Mucosa of stomach (tissue), 1 donor: Measurements from ENCODE around the gene DAGLA.
A peak's percentile ranks its signal among the peaks of the same experiment; 100 is the strongest.

Source experiments
- H3K27me3 ChIP-seq: one replicate; pipeline ENCODE4 v1.7.0; 2013; ENCODE audit warnings: mild to moderate bottlenecking, low read length; ENCODE audit not compliant: control insufficient read depth, insufficient read depth
- H3K36me3 ChIP-seq: one replicate; pipeline ENCODE4 v1.7.0; 2013; ENCODE audit warnings: low read length; ENCODE audit not compliant: control insufficient read depth, insufficient read depth
- H3K4me1 ChIP-seq: one replicate; pipeline ENCODE4 v1.7.0; 2013; ENCODE audit warnings: mild to moderate bottlenecking, low read length; ENCODE audit not compliant: control insufficient read depth, insufficient read depth
- H3K4me3 ChIP-seq: one replicate; pipeline ENCODE4 v1.7.0; 2013; ENCODE audit warnings: low read length
- H3K9ac ChIP-seq: one replicate; pipeline ENCODE4 v1.7.0; 2013; ENCODE audit warnings: mild to moderate bottlenecking, low read length, moderate library complexity
- H3K9me3 ChIP-seq: one replicate; pipeline ENCODE4 v1.7.0; 2013; ENCODE audit warnings: mild to moderate bottlenecking, low read length, moderate library complexity; ENCODE audit not compliant: control insufficient read depth
- donor health status: Pancreatic carcinoma.

Gene DAGLA

GRCh38 chr11:61679893-61680621 lies at the start of gene DAGLA:
DAGLA (plus strand) TSS chr11:61680391; CDS start chr11:61720156, 39,765 bp downstream.
- H3K36me3 ChIP-seq = no peaks in the 10 kb centered on the region
- H3K9me3 ChIP-seq = no peaks in the 10 kb centered on the region
- H3K9ac ChIP-seq = peak within 1 kb of the TSS; percentile 60
- peaks cover 24% of the 10 kb centered on the region for H3K4me1 ChIP-seq
- H3K4me3 ChIP-seq = peak within 1 kb of the TSS; percentile 43
- peaks cover 4% of the 10 kb centered on the region for H3K27me3 ChIP-seq

GRCh38 chr11:61632096-61632495 lies 48.1 kb upstream of the DAGLA start:
- Histone ChIP-seq H3K27me3 (peaks cover 4% of the 10 kb centered on the region), H3K36me3 (no peaks in the 10 kb centered on the region), H3K9ac (no peak overlapping the region), H3K4me1 (peaks cover 3% of the 10 kb centered on the region), H3K9me3 (no peaks in the 10 kb centered on the region), H3K4me3 (no peak overlapping the region)

GRCh38 chr11:61635304-61635703 lies 44.9 kb upstream of the DAGLA start:
- no peaks in the 10 kb centered on the region for H3K4me1 ChIP-seq
- no peaks in the 10 kb centered on the region for H3K36me3 ChIP-seq
- H3K4me3 ChIP-seq = no peak overlapping the region

DNA sequence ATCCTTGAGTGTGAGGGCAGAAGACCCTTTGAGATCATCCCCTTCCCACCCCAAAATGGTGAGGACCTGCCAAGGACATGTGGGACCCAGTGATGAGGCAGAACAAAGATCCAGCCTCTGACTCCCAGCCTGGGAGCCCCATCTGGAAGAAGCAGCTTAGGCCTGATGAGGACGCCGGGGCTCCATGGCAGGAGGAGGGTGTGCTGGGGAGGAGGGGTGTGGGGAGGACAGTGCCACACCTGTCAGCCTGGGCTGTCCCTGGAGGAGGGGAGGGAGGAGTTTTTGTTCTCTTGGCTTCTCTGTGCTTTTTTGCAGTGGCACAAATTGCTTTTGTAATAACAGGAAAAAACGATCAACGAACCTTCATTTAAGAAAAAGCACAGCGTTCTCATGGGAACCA lies 44.4 kb upstream of the DAGLA start:
- Histone ChIP-seq H3K36me3 (no peaks in the 10 kb centered on the region), H3K9ac (no peak overlapping the region), H3K4me1 (no peaks in the 10 kb centered on the region), H3K4me3 (no peak overlapping the region), H3K9me3 (no peaks in the 10 kb centered on the region), H3K27me3 (peaks cover 4% of the 10 kb centered on the region)

More at GRCh38 chr11:61635304-61635703, 44.9 kb upstream of the DAGLA start:
- Histone ChIP-seq H3K9ac (no peak overlapping the region), H3K27me3 (peaks cover 4% of the 10 kb centered on the region), H3K9me3 (no peaks in the 10 kb centered on the region)

GRCh38 chr11:61636676-61637075 lies 43.5 kb upstream of the DAGLA start:
- H3K27me3 ChIP-seq = peaks cover 4% of the 10 kb centered on the region
- H3K4me3 ChIP-seq = no peak overlapping the region
- no peaks in the 10 kb centered on the region for H3K4me1 ChIP-seq
- no peaks in the 10 kb centered on the region for H3K9me3 ChIP-seq
- no peaks in the 10 kb centered on the region for H3K36me3 ChIP-seq
- no peak overlapping the region for H3K9ac ChIP-seq

- no peaks in the 10 kb centered on the region for H3K36me3 ChIP-seq
- no peaks in the 10 kb centered on the region for H3K4me1 ChIP-seq
- no peaks in the 10 kb centered on the region for H3K9me3 ChIP-seq
- H3K27me3 ChIP-seq = peaks cover 4% of the 10 kb centered on the region
- H3K9ac ChIP-seq = no peak overlapping the region
- no peak overlapping the region for H3K4me3 ChIP-seq
Measured at GRCh38 chr11:61637277-61637676, 42.9 kb upstream of the DAGLA start.

GRCh38 chr11:61639816-61640443 lies 40.3 kb upstream of the DAGLA start:
- no peak overlapping the region for H3K9ac ChIP-seq
- no peaks in the 10 kb centered on the region for H3K9me3 ChIP-seq
- H3K36me3 ChIP-seq = no peaks in the 10 kb centered on the region
- no peaks in the 10 kb centered on the region for H3K4me1 ChIP-seq
- H3K4me3 ChIP-seq = no peak overlapping the region
- peaks cover 4% of the 10 kb centered on the region for H3K27me3 ChIP-seq

DNA sequence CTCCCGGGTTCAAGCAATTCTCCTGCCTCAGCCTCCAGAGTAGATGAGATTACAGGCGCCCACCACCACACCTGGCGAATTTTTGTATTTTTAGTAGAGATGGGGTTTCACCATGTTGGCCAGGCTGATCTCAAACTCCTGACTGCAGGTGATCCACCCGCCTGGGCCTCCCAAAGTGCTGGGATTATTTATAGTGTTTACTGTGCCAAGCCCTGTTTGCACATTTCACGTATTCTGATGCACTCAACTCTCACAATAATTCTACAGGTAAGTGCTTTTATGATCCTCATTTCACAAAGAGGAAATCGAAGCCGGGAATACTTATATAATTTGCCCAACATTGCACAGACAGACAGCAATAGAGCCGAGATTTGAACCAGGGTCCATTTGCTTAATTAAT lies 38.0 kb upstream of the DAGLA start:
- Histone ChIP-seq H3K4me1 (no peaks in the 10 kb centered on the region), H3K27me3 (no peaks in the 10 kb centered on the region), H3K9ac (no peak overlapping the region), H3K9me3 (no peaks in the 10 kb centered on the region), H3K36me3 (no peaks in the 10 kb centered on the region), H3K4me3 (no peak overlapping the region)

DNA sequence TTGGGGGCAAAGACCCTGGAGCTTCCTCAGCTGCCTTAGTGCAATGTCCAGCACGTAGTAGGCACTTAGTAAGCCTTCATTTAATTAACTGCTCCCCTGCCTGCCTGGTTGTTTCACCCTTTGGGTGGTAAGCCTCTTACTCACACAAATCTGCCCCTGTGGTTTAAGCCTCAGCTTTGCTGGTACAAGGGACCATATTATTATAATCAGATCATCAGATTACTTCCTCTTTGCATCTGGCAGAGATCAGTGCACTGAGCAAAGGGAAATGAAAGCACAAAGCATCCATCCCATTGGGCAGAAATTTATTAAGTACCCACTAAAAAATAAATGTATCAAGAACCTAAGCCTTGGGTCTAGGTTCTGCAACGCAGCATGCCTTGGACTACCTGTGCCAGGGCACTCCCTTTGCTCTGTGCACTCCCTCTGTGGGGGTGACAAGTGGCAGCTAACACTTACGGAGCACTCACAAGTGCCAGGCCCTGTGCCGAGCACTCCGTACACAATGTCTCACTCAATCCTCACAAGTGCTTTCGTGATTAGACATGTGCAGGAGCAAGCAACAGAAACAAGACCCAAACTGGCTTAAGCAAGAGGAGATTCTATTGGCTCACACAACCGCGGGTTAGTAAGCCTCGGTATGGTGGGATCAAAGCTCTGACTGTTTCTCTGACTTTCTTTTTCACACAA lies 34.9 kb upstream of the DAGLA start:
- H3K4me1 ChIP-seq = no peaks in the 10 kb centered on the region

GRCh38 chr11:61647529-61647928 lies 32.7 kb upstream of the DAGLA start:
- H3K4me1 ChIP-seq = no peaks in the 10 kb centered on the region
- no peaks in the 10 kb centered on the region for H3K9me3 ChIP-seq
- no peak overlapping the region for H3K9ac ChIP-seq
- H3K4me3 ChIP-seq = no peak overlapping the region
- no peaks in the 10 kb centered on the region for H3K27me3 ChIP-seq
- no peaks in the 10 kb centered on the region for H3K36me3 ChIP-seq

More for the DNA sequence above, 34.9 kb upstream of the DAGLA start:
- Histone ChIP-seq H3K4me3 (no peak overlapping the region), H3K9me3 (no peaks in the 10 kb centered on the region), H3K9ac (no peak overlapping the region), H3K27me3 (no peaks in the 10 kb centered on the region), H3K36me3 (no peaks in the 10 kb centered on the region)

- Histone ChIP-seq H3K9ac (no peak overlapping the region), H3K27me3 (no peaks in the 10 kb centered on the region), H3K4me1 (no peaks in the 10 kb centered on the region)
Measured at GRCh38 chr11:61650781-61651571, 29.2 kb upstream of the DAGLA start.

More at GRCh38 chr11:61650781-61651571, 29.2 kb upstream of the DAGLA start:
- no peaks in the 10 kb centered on the region for H3K9me3 ChIP-seq
- H3K36me3 ChIP-seq = no peaks in the 10 kb centered on the region
- no peak overlapping the region for H3K4me3 ChIP-seq
